ENCODE data around the gene BAHCC1.

The BAHCC1 gene

GRCh38 chr17:81432941-81433340, 37.7 kb downstream of the BAHCC1 start:
- Histone ChIP-seq H3K9ac (peak overlapping the region; percentile 75), H3K9me3 (no peaks in the 10 kb centered on the region), H3K4me1 (peaks cover 86% of the 10 kb centered on the region), H3K27ac (peak overlapping the region; percentile 91), H3K36me3 (peaks cover 27% of the 10 kb centered on the region; the same call in 1 of the 2 replicates), H3K4me2 (peak overlapping the region; percentile 93), H4K20me1 (peaks cover 41% of the 10 kb centered on the region; the same call in 1 of the 2 replicates), H3K4me3 (peak overlapping the region; percentile 33; the same call in 1 of the 2 replicates), H3K27me3 (no peaks in the 10 kb centered on the region)
- TF ChIP-seq Cebpa-rat (IDR thresholded peaks at IDR 0.05), result no peak

GRCh38 chr17:81433656-81434055, 38.4 kb downstream of the BAHCC1 start:
- Histone ChIP-seq H3K36me3 (peaks cover 30% of the 10 kb centered on the region; the same call in 1 of the 2 replicates), H3K9ac (peak overlapping the region; percentile 75), H3K4me3 (peak overlapping the region; percentile 33; the same call in 1 of the 2 replicates), H3K4me2 (peak overlapping the region; percentile 93), H3K9me3 (no peaks in the 10 kb centered on the region), H3K27ac (peak overlapping the region; percentile 91), H3K4me1 (peaks cover 92% of the 10 kb centered on the region), H4K20me1 (peaks cover 48% of the 10 kb centered on the region; the same call in 1 of the 2 replicates), H3K27me3 (no peaks in the 10 kb centered on the region)
- no peak for TF ChIP-seq Cebpa-rat (IDR thresholded peaks at IDR 0.05)

- Histone ChIP-seq H3K4me1 (peaks cover 92% of the 10 kb centered on the region), H3K4me3 (peak overlapping the region; percentile 52; the same call in 1 of the 2 replicates), H3K4me2 (peak overlapping the region; percentile 93), H3K9ac (peak overlapping the region; percentile 75), H3K27me3 (no peaks in the 10 kb centered on the region), H4K20me1 (peaks cover 50% of the 10 kb centered on the region; the same call in 1 of the 2 replicates), H3K9me3 (no peaks in the 10 kb centered on the region), H3K27ac (peak overlapping the region; percentile 91), H3K36me3 (peaks cover 30% of the 10 kb centered on the region; the same call in 1 of the 2 replicates)
- no peak for TF ChIP-seq Cebpa-rat (IDR thresholded peaks at IDR 0.05)
Observed at GRCh38 chr17:81434072-81434471, 38.8 kb downstream of the BAHCC1 start.

GRCh38 chr17:81434681-81435417, 39.6 kb downstream of the BAHCC1 start:
- Histone ChIP-seq H3K4me1 (peaks cover 94% of the 10 kb centered on the region), H3K36me3 (peaks cover 31% of the 10 kb centered on the region; the same call in 1 of the 2 replicates), H3K4me3 (peak overlapping the region; percentile 52), H3K9ac (peak overlapping the region; percentile 75), H3K27me3 (no peaks in the 10 kb centered on the region), H3K9me3 (no peaks in the 10 kb centered on the region), H3K27ac (peak overlapping the region; percentile 91), H4K20me1 (peaks cover 58% of the 10 kb centered on the region; the same call in 1 of the 2 replicates), H3K4me2 (peak overlapping the region; percentile 93)
- TF ChIP-seq Cebpa-rat (IDR thresholded peaks at IDR 0.05), result no peak

- Histone ChIP-seq H3K36me3 (peaks cover 35% of the 10 kb centered on the region), H3K4me3 (peak overlapping the region; percentile 52), H3K4me2 (peak overlapping the region; percentile 93), H3K4me1 (peaks cover 96% of the 10 kb centered on the region), H3K9me3 (no peaks in the 10 kb centered on the region), H3K27me3 (no peaks in the 10 kb centered on the region), H3K9ac (peak overlapping the region; percentile 75), H3K27ac (peak overlapping the region; percentile 91), H4K20me1 (peaks cover 61% of the 10 kb centered on the region; the same call in 1 of the 2 replicates)
- no peak for TF ChIP-seq Cebpa-rat (IDR thresholded peaks at IDR 0.05)
Observed at GRCh38 chr17:81435652-81436293, 40.5 kb downstream of the BAHCC1 start.

GRCh38 chr17:81436294-81436849, 41.1 kb downstream of the BAHCC1 start:
- Histone ChIP-seq H4K20me1 (peaks cover 63% of the 10 kb centered on the region; the same call in 1 of the 2 replicates), H3K27me3 (no peaks in the 10 kb centered on the region), H3K9me3 (no peaks in the 10 kb centered on the region), H3K27ac (peak overlapping the region; percentile 91), H3K4me2 (peak overlapping the region; percentile 93), H3K9ac (peak overlapping the region; percentile 75), H3K4me1 (peaks cover 96% of the 10 kb centered on the region), H3K36me3 (peaks cover 41% of the 10 kb centered on the region), H3K4me3 (peak overlapping the region; percentile 52)
- no peak for TF ChIP-seq Cebpa-rat (IDR thresholded peaks at IDR 0.05)

GRCh38 chr17:81437191-81437651, 42.0 kb downstream of the BAHCC1 start:
- peak overlapping the region; percentile 93 for H3K4me2 ChIP-seq
- H4K20me1 ChIP-seq, result peaks cover 62% of the 10 kb centered on the region
- no peak for TF ChIP-seq Cebpa-rat (IDR thresholded peaks at IDR 0.05)
- H3K4me1 ChIP-seq, result peaks cover 96% of the 10 kb centered on the region
- peak overlapping the region; percentile 41; the same call in 1 of the 2 replicates for H3K4me3 ChIP-seq
- H3K27ac ChIP-seq, result peak overlapping the region; percentile 91
- peak overlapping the region; percentile 75 for H3K9ac ChIP-seq
- H3K9me3 ChIP-seq, result no peaks in the 10 kb centered on the region
- H3K27me3 ChIP-seq, result no peaks in the 10 kb centered on the region
- peaks cover 42% of the 10 kb centered on the region for H3K36me3 ChIP-seq

- H3K4me3 ChIP-seq, result peak overlapping the region; percentile 41
- peaks cover 68% of the 10 kb centered on the region for H4K20me1 ChIP-seq
- peaks cover 100% of the 10 kb centered on the region for H3K4me1 ChIP-seq
- no peaks in the 10 kb centered on the region for H3K9me3 ChIP-seq
- H3K9ac ChIP-seq, result peak overlapping the region; percentile 75
- no peak for TF ChIP-seq Cebpa-rat (IDR thresholded peaks at IDR 0.05)
- no peaks in the 10 kb centered on the region for H3K27me3 ChIP-seq
- peak overlapping the region; percentile 91 for H3K27ac ChIP-seq
- peaks cover 50% of the 10 kb centered on the region for H3K36me3 ChIP-seq
- H3K4me2 ChIP-seq, result peak overlapping the region; percentile 93
Observed at GRCh38 chr17:81438007-81438659, 42.9 kb downstream of the BAHCC1 start.

- Histone ChIP-seq H3K4me3 (peak overlapping the region; percentile 41), H3K4me1 (peaks cover 100% of the 10 kb centered on the region), H3K4me2 (peak overlapping the region; percentile 93), H3K27ac (peak overlapping the region; percentile 91), H3K27me3 (no peaks in the 10 kb centered on the region), H3K9ac (peak overlapping the region; percentile 75), H3K36me3 (peaks cover 51% of the 10 kb centered on the region), H4K20me1 (peaks cover 68% of the 10 kb centered on the region), H3K9me3 (no peaks in the 10 kb centered on the region)
- no peak for TF ChIP-seq Cebpa-rat (IDR thresholded peaks at IDR 0.05)
Observed at GRCh38 chr17:81438688-81439087, 43.4 kb downstream of the BAHCC1 start.
